Measurements from ENCODE around the gene SETD7.

DNA sequence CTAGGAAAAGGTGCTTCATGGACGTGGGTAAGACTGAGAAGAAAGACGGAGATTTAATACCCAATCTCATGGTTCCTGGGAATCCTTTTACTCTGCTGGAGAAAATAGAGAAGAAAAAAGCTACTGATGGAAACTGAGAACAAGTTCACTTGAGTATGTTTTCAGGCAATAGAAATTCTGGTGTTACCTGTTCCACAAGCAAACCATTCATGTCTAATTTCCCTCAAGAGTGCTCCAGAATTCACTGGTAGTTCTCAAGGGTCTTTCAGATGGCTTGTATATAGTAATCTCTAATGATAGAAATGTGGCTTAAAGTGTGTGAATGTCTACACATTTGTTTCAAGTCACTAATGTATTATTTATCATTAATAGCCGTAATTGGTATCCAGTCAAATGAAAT is 22.5 kb downstream of the SETD7 start:
- TF ChIP-seq SP1 (IDR thresholded peaks at IDR 0.05) (no peak), LEF1 (IDR thresholded peaks at IDR 0.05; ENCODE audit: borderline replicate concordance) (no peak), FOXM1 (IDR thresholded peaks at IDR 0.05; ENCODE audit: borderline replicate concordance) (no peak), L3MBTL2 (conservative IDR thresholded peaks at IDR 0.05) (no peak), TARDBP (IDR thresholded peaks at IDR 0.05) (no peak), HDGF (IDR thresholded peaks at IDR 0.05; ENCODE audit: borderline replicate concordance) (no peak), FOXA1 (IDR thresholded peaks at IDR 0.05) (no peak), ELF4 (IDR thresholded peaks at IDR 0.05) (no peak), BHLHE40 (IDR thresholded peaks at IDR 0.05; ENCODE audit: borderline replicate concordance) (no peak)

Measured in HEK293T (cell line).